Measurements from ENCODE around the gene FAM111B. TPM values are rescaled to one million over a fixed set of nuclear protein-coding genes. Genes with fewer than 3 reads are reported as not detected.
"Not testable (repeated sequence)": the region's sequence is repeated elsewhere in the genome, so short reads cannot be mapped to it uniquely, and the experiment has no call there.

Gene FAM111B
- total and polyA plus RNA-seq, 10 donors = 1.1 to 5.8 (median 3.2) TPM

GRCh38 chr11:59115553-59115952 is 8.5 kb downstream of the FAM111B start:
- intact Hi-C loops (cut with DNase I; ENCODE audit: low total_unique reads) = no loop called here
- H3K27me3 ChIP-seq (replicated peaks in 1 of 7) = no peaks in the 10 kb centered on the region
- 90 to 100% (median 97%) methylated on average over 1 of the region's 1 CpG for WGBS, 5 donors
- no peaks in the 10 kb centered on the region for H3K36me3 ChIP-seq
- H3K4me3 ChIP-seq = no peak overlapping the region
- no peak overlapping the region for H3K27ac ChIP-seq
- DNase-seq = no peak
- peaks cover 0 to 37% (median 28%) of the 10 kb centered on the region in 8 donors for H3K9me3 ChIP-seq
- H3K4me1 ChIP-seq = no peaks in the 10 kb centered on the region
- TF ChIP-seq POLR2A (IDR thresholded peaks at IDR 0.05) (no peak), CTCF (IDR thresholded peaks at IDR 0.05 in 8 of 11, conservative IDR thresholded peaks at IDR 0.05 in 3 of 11) (no peak), POLR2AphosphoS5 (IDR thresholded peaks at IDR 0.05) (no peak)

DNA sequence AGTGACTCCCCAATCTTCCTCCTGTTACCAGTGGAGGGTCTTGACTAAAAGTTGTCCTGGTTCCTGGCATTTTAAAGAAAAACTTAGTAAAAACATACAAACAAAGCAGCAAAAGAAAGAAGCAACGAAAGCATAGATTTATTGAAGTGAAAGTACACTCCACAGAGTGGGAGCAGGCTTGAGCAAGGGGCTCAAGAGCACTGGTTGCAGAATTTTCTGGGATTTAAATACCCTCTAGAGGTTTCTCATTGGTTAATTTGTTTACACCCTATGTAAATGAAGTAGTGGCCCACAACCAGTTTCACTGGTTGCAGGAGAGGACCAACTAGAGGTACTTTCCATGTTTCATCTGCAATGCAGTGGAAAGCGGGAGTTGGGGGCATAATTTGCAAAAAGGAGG is 10.7 kb downstream of the FAM111B start:
- no peak overlapping the region for H3K4me3 ChIP-seq

GRCh38 chr11:59119826-59120225 is 12.8 kb downstream of the FAM111B start:
- TF ChIP-seq POLR2A (IDR thresholded peaks at IDR 0.05) (no peak), POLR2AphosphoS5 (IDR thresholded peaks at IDR 0.05) (no peak)
- Histone ChIP-seq H3K4me1 (no peaks in the 10 kb centered on the region), H3K9me3 (peaks cover 0 to 37% (median 28%) of the 10 kb centered on the region in 8 donors), H3K4me3 (no peak overlapping the region), H3K27ac (no peak overlapping the region), H3K36me3 (no peaks in the 10 kb centered on the region), H3K27me3 (replicated peaks in 1 of 7) (no peaks in the 10 kb centered on the region)
- DNase-seq = no peak
- intact Hi-C loops (cut with DNase I; ENCODE audit: low total_unique reads) = no loop called here

More for the DNA sequence above, 10.7 kb downstream of the FAM111B start:
- 93 to 100% (median 98%) methylated on average over 2 of the region's 2 CpGs for WGBS, 5 donors
- no peak for DNase-seq
- Histone ChIP-seq H3K4me1 (no peaks in the 10 kb centered on the region), H3K27me3 (replicated peaks in 1 of 7) (no peaks in the 10 kb centered on the region), H3K27ac (no peak overlapping the region), H3K36me3 (no peaks in the 10 kb centered on the region), H3K9me3 (peaks cover 0 to 37% (median 28%) of the 10 kb centered on the region in 8 donors)
- TF ChIP-seq POLR2A (IDR thresholded peaks at IDR 0.05) (no peak), POLR2AphosphoS5 (IDR thresholded peaks at IDR 0.05) (no peak), CTCF (IDR thresholded peaks at IDR 0.05 in 8 of 11, conservative IDR thresholded peaks at IDR 0.05 in 3 of 11) (no peak)
- intact Hi-C loops (cut with DNase I; ENCODE audit: low total_unique reads) = no loop called here

- H3K4me3 ChIP-seq = peak overlapping the region in 1 of 8 donors; percentile 42
- H3K27ac ChIP-seq = peak overlapping the region in 3 of 8 donors; percentile 18 to 45 (median 24)
- peak; percentile 97 for DNase-seq
- WGBS, 5 donors = 11 to 13% (median 13%) methylated on average over 16 to 20 of the region's 20 CpGs
- intact Hi-C loops (cut with DNase I; ENCODE audit: low total_unique reads) = loop anchor here (10.0 kb wide), 2 partner anchors 81 to 481 kb away; no protein-coding TSS in a partner anchor
- H3K36me3 ChIP-seq = peaks cover 0 to 77% (median 30%) of the 10 kb centered on the region in 6 donors
- H3K4me1 ChIP-seq = peaks cover 7 to 56% (median 12%) of the 10 kb centered on the region in 6 donors
- peaks cover 0 to 25% (median 17%) of the 10 kb centered on the region in 8 donors for H3K9me3 ChIP-seq
- no peaks in the 10 kb centered on the region for H3K27me3 ChIP-seq (replicated peaks in 1 of 7)
- TF ChIP-seq POLR2A (IDR thresholded peaks at IDR 0.05) = no peak
- TF ChIP-seq POLR2AphosphoS5 (IDR thresholded peaks at IDR 0.05) = peak; percentile 62 to 68 (median 66)
- TF ChIP-seq CTCF (IDR thresholded peaks at IDR 0.05 in 8 of 11, conservative IDR thresholded peaks at IDR 0.05 in 3 of 11) = peak; percentile 94 to 99 (median 97)
These were observed 28.8 kb downstream of the FAM111B start for GRCh38 chr11:59135648-59136461.

DNA sequence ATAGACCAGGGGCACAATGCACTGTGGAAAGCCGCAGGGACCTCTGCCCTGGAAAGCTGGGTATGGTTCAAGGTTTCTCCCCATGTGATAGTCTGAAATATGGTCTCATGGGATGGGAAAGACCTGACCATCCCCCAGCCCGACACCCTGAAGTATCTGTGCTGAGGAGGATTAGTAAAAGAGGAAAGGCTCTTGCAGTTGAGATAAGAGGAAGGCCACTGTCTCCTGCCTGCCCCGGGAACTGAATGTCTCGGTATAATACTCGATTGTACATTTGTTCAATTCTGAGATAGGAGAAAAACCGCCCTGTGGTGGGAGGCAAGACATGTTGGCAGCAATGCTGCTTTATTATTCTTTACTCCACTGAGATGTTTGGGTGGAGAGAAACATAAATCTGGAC is 29.5 kb downstream of the FAM111B start:
- 65 to 77% (median 73%) methylated on average over 6 of the region's 6 CpGs for WGBS, 5 donors
- H3K27me3 ChIP-seq (replicated peaks in 1 of 7); H3K4me3 ChIP-seq; DNase-seq: not testable (repeated sequence)
- Histone ChIP-seq H3K9me3 (peaks cover 0 to 18% (median 11%) of the 10 kb centered on the region in 8 donors), H3K27ac (peak overlapping the region in 1 of 8 donors; percentile 45), H3K36me3 (peaks cover 0 to 70% (median 26%) of the 10 kb centered on the region in 6 donors), H3K4me1 (peaks cover 7 to 63% (median 16%) of the 10 kb centered on the region in 6 donors)
- intact Hi-C loops (cut with DNase I; ENCODE audit: low total_unique reads) = loop anchor here (10.0 kb wide), 2 partner anchors 82 to 482 kb away; no protein-coding TSS in a partner anchor

All from spleen (tissue), 11 donors.